Muscle of arm (tissue), 12 donors: ENCODE results near the gene SRPX. TPM values are rescaled to one million over a fixed set of nuclear protein-coding genes. Genes with fewer than 3 reads are reported as not detected.

ENCODE experiments used
- DNase-seq: peaks from one replicate; pipeline ENCODE4 v3.0.0-alpha.2; 2013
- polyA plus RNA-seq, 12 donors: library from polyadenylated mRNA; unstranded; fragments of 120-200 nt; gene quantifications; one replicate each; pipeline ENCODE4 v1.2.1, GENCODE V29; 2013; ENCODE audit not compliant: insufficient read length in 12 of 12

The SRPX gene
- polyA plus RNA-seq, 12 donors, result 25.5 to 93.7 (median 39.8) TPM; not detected in 1

- DNase-seq, result no peak
Measured at GRCh38 chrX:38150993-38151392, 69.7 kb downstream of the SRPX start.

GRCh38 chrX:38149016-38149415 is 71.7 kb downstream of the SRPX start:
- DNase-seq, result no peak

- no peak for DNase-seq
Measured at GRCh38 chrX:38142610-38143009, 78.1 kb downstream of the SRPX start.

- no peak for DNase-seq
Measured at GRCh38 chrX:38138900-38139299, 81.8 kb downstream of the SRPX start.

GRCh38 chrX:38138157-38138891 is 82.3 kb downstream of the SRPX start:
- no peak for DNase-seq

GRCh38 chrX:38129366-38129765 is 91.3 kb downstream of the SRPX start:
- no peak for DNase-seq

GRCh38 chrX:38127961-38128360 is 92.7 kb downstream of the SRPX start:
- no peak for DNase-seq

- no peak for DNase-seq
Measured at GRCh38 chrX:38126179-38126578, 94.5 kb downstream of the SRPX start.

GRCh38 chrX:38124000-38124399 is 96.7 kb downstream of the SRPX start:
- no peak for DNase-seq

GRCh38 chrX:38117485-38117884 is 103.2 kb downstream of the SRPX start:
- peak; percentile 21 for DNase-seq

- DNase-seq, result no peak
Measured at GRCh38 chrX:38116706-38117105, 104.0 kb downstream of the SRPX start.

GRCh38 chrX:38112566-38112965 is 108.1 kb downstream of the SRPX start:
- no peak for DNase-seq

GRCh38 chrX:38111196-38111595 is 109.5 kb downstream of the SRPX start:
- no peak for DNase-seq

GRCh38 chrX:38110231-38110630 is 110.4 kb downstream of the SRPX start:
- DNase-seq, result no peak

GRCh38 chrX:38109042-38109898 is 111.4 kb downstream of the SRPX start:
- DNase-seq, result no peak

- no peak for DNase-seq
Measured at GRCh38 chrX:38108364-38108763, 112.3 kb downstream of the SRPX start.

GRCh38 chrX:38106991-38107655 is 113.5 kb downstream of the SRPX start:
- peak; percentile 5 for DNase-seq

GRCh38 chrX:38105216-38105725 is 115.4 kb downstream of the SRPX start:
- no peak for DNase-seq

GRCh38 chrX:38103857-38104812 is 116.5 kb downstream of the SRPX start:
- no peak for DNase-seq

GRCh38 chrX:38102875-38103274 is 117.8 kb downstream of the SRPX start:
- no peak for DNase-seq

GRCh38 chrX:38102240-38102639 is 118.4 kb downstream of the SRPX start:
- no peak for DNase-seq
